Measurements from ENCODE around the gene ANKRD2.

DNA sequence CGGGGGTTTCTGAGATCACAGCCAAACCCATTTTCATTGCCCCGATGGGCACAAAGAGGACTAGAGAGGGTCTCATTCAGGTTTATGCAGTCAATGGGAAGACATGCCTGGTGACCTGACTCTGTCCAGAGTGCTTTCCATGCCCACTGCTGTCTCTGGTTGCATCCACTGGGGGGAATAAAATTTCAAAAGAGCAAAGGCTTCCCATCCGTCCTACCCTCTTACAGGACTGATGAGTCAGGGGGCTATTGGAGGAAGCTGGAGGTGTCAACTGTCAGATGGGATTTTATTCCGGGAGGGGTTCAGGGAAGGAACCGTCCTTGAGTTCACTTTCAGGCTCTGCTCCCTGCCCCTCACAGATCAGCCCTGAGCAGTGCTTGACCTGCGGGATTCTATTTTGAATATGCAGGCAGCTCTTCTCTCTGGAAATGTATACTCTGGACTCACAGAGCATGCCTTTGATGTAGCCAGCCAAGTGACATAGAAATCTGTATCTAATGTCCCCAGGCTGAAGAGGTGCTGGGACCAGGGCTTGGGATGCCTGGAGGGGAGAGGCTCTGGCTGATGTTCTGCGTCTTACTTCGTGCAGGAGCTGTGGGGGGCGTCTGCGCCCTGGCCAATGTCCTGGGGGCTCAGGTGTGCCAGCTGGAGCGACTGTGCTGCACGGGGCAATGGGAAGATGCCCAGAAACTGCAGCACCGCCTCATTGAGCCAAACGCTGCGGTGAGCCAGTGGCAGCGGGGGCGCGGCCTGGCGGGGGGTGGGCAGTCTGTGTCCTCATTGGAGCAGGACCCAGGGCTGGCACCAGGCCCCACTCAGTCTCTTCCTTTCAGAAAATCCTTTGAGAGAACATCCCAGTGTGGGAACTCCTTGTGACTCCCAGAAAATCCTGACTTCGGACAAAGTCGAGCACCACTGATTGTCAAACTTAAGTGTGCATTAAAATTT, 29.0 kb downstream of the ANKRD2 start:
- TF ChIP-seq, protein P1, sequence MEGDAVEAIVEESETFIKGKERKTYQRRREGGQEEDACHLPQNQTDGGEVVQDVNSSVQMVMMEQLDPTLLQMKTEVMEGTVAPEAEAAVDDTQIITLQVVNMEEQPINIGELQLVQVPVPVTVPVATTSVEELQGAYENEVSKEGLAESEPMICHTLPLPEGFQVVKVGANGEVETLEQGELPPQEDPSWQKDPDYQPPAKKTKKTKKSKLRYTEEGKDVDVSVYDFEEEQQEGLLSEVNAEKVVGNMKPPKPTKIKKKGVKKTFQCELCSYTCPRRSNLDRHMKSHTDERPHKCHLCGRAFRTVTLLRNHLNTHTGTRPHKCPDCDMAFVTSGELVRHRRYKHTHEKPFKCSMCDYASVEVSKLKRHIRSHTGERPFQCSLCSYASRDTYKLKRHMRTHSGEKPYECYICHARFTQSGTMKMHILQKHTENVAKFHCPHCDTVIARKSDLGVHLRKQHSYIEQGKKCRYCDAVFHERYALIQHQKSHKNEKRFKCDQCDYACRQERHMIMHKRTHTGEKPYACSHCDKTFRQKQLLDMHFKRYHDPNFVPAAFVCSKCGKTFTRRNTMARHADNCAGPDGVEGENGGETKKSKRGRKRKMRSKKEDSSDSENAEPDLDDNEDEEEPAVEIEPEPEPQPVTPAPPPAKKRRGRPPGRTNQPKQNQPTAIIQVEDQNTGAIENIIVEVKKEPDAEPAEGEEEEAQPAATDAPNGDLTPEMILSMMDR (conservative IDR thresholded peaks at IDR 0.05; ENCODE audit: low read length), result no peak
- TF ChIP-seq EZH2phosphoT487 (IDR thresholded peaks at IDR 0.05; ENCODE audit: borderline replicate concordance), result no peak

All from Loucy (cell line).